ENCODE results near the gene ASPSCR1. TPM values are rescaled to one million over a fixed set of nuclear protein-coding genes. Genes with fewer than 3 reads are reported as not detected.

ASPSCR1 gene
- total and polyA plus RNA-seq, 2 of the 13 experiments (the other 11 are each of a cell fraction or from before 2014, with no cell fraction given): 274 to 314 TPM

- TF ChIP-seq, protein P1, sequence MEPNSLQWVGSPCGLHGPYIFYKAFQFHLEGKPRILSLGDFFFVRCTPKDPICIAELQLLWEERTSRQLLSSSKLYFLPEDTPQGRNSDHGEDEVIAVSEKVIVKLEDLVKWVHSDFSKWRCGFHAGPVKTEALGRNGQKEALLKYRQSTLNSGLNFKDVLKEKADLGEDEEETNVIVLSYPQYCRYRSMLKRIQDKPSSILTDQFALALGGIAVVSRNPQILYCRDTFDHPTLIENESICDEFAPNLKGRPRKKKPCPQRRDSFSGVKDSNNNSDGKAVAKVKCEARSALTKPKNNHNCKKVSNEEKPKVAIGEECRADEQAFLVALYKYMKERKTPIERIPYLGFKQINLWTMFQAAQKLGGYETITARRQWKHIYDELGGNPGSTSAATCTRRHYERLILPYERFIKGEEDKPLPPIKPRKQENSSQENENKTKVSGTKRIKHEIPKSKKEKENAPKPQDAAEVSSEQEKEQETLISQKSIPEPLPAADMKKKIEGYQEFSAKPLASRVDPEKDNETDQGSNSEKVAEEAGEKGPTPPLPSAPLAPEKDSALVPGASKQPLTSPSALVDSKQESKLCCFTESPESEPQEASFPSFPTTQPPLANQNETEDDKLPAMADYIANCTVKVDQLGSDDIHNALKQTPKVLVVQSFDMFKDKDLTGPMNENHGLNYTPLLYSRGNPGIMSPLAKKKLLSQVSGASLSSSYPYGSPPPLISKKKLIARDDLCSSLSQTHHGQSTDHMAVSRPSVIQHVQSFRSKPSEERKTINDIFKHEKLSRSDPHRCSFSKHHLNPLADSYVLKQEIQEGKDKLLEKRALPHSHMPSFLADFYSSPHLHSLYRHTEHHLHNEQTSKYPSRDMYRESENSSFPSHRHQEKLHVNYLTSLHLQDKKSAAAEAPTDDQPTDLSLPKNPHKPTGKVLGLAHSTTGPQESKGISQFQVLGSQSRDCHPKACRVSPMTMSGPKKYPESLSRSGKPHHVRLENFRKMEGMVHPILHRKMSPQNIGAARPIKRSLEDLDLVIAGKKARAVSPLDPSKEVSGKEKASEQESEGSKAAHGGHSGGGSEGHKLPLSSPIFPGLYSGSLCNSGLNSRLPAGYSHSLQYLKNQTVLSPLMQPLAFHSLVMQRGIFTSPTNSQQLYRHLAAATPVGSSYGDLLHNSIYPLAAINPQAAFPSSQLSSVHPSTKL (CRISPR knock-in tag; IDR thresholded peaks at IDR 0.05): peak; percentile 35; the same call in 1 of the 2 replicates
- TF ChIP-seq ZNF562 (CRISPR knock-in tag; IDR thresholded peaks at IDR 0.05; ENCODE audit: borderline replicate concordance): no peak
- TF ChIP-seq ADNP (CRISPR knock-in tag; IDR thresholded peaks at IDR 0.05): no peak
- TF ChIP-seq GABPA (IDR thresholded peaks at IDR 0.05; ENCODE audit: low read depth, low read length): no peak
- no peak for TF ChIP-seq GABPA (CRISPR knock-in tag; IDR thresholded peaks at IDR 0.05; ENCODE audit: low read depth)
- no peak for TF ChIP-seq ZBTB1 (CRISPR knock-in tag; IDR thresholded peaks at IDR 0.05; ENCODE audit: borderline replicate concordance)
- TF ChIP-seq SMAD3 (CRISPR knock-in tag; IDR thresholded peaks at IDR 0.05): peak; percentile 21; the same call in 1 of the 2 replicates
- TF ChIP-seq HOXA3 (CRISPR knock-in tag; IDR thresholded peaks at IDR 0.05): peak; percentile 76
- 0 out of 2 replicates have a peak, but pooled peaks have one; percentile 41 for TF ChIP-seq TOE1 (CRISPR knock-in tag; IDR thresholded peaks at IDR 0.05)
- TF ChIP-seq THAP11 (CRISPR knock-in tag; IDR thresholded peaks at IDR 0.05): peak; percentile 60
- TF ChIP-seq HIVEP1 (CRISPR knock-in tag; IDR thresholded peaks at IDR 0.05): no peak
- 0 out of 2 replicates have a peak, but pooled peaks have one; percentile 52 for TF ChIP-seq ZNF44 (CRISPR knock-in tag; IDR thresholded peaks at IDR 0.05)
- TF ChIP-seq HNRNPL (IDR thresholded peaks at IDR 0.05; ENCODE audit: low read depth, low read length): peak; percentile 94
- TF ChIP-seq KMT2A (CRISPR knock-in tag; IDR thresholded peaks at IDR 0.05): peak; percentile 75
- TF ChIP-seq PITX1 (CRISPR knock-in tag; IDR thresholded peaks at IDR 0.05): peak; percentile 64
- peak; percentile 88 for TF ChIP-seq ZNF768 (CRISPR knock-in tag; IDR thresholded peaks at IDR 0.05)
- TF ChIP-seq FOXK2 (IDR thresholded peaks at IDR 0.05): no peak
- 0 out of 2 replicates have a peak, but pooled peaks have one; percentile 56 for TF ChIP-seq SNAPC2 (CRISPR knock-in tag; IDR thresholded peaks at IDR 0.05)
- TF ChIP-seq TFDP1 (CRISPR knock-in tag; IDR thresholded peaks at IDR 0.05; ENCODE audit: borderline replicate concordance): peak; percentile 52; the same call in 1 of the 2 replicates
- TF ChIP-seq ZNF460 (CRISPR knock-in tag; IDR thresholded peaks at IDR 0.05; ENCODE audit: borderline replicate concordance): no peak; the same call in 1 of the 2 replicates
- no peak for TF ChIP-seq NR3C1 (CRISPR knock-in tag; IDR thresholded peaks at IDR 0.05)
- TF ChIP-seq ZNF678 (CRISPR knock-in tag; IDR thresholded peaks at IDR 0.05): peak; percentile 71; the same call in 1 of the 2 replicates
- peak; percentile 58; the same call in 1 of the 2 replicates for TF ChIP-seq KDM5A (IDR thresholded peaks at IDR 0.05; ENCODE audit: borderline replicate concordance, low read length)
- TF ChIP-seq MYC (CRISPR knock-in tag; IDR thresholded peaks at IDR 0.05; ENCODE audit: borderline replicate concordance): peak; percentile 67; the same call in 1 of the 2 replicates
- TF ChIP-seq ARHGAP35 (CRISPR knock-in tag; IDR thresholded peaks at IDR 0.05; ENCODE audit: borderline replicate concordance): 0 out of 2 replicates have a peak, but pooled peaks have one; percentile 3
- TF ChIP-seq ZNF33B (CRISPR knock-in tag; IDR thresholded peaks at IDR 0.05): peak; percentile 52; the same call in 1 of the 2 replicates
- TF ChIP-seq GTF3A (CRISPR knock-in tag; conservative IDR thresholded peaks at IDR 0.05): 0 out of 2 replicates have a peak, but pooled peaks have one; percentile 44
- no peak for TF ChIP-seq ZNF382 (CRISPR knock-in tag; IDR thresholded peaks at IDR 0.05; ENCODE audit: borderline replicate concordance)
Measured at GRCh38 chr17:82021107-82021899, 43.9 kb downstream of the ASPSCR1 start (continued).
